Liver (tissue), 2 donors: ENCODE data around the gene IL32.

Experiments used
- REST ChIP-seq: IDR thresholded peaks from 2 replicates; pipeline ENCODE4 v1.6.1; 2016; ENCODE audit warnings: antibody characterized with exemption, mild to moderate bottlenecking
- TF ChIP-seq, protein P1 (sequence below): fragments of 150-350 bp; IDR thresholded peaks from 2 replicates; pipeline ENCODE4 v1.5.1; 2017; ENCODE audit warnings: improper control_type of control experiment, low read depth, low read length; ENCODE audit not compliant: missing input control
- donor health status: healthy.

DNA sequence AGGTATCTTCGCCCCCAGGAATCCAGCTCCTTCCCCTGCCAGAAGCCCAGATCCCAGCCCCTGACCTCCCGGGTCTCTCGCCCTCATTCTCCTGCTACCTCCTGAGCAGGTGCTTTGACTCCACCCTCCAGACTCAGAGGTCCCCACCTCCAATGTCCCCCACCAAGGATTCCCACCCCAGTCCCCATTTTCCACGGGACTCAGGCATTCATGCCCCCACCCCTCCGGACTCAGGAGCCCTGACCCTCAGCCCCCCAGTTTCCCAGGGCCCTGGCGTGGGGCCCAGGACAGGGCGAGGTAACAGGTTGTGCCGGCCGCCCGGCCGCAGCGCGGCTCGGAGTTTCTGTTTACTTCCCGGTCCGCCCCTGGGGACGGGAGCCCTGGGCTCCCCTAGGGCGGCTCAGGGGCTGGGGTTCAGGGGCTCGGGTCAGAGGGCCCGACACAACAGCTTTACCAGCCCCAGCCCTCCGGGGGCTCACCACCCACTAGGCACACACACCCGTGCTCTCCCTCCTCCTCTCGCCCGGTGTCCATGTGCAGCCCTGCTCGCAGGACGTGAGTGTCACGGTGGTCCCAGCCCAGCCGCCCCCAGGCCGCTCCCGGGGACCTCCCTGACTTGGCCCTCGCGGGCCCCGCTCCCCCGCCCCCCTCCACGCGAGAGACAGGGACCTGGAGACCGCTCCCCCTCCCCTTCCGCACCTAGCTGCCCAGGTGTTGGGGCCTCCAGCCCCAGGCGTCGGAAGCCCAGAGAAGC, 29.3 kb upstream of the IL32 start:
- TF ChIP-seq, protein P1, sequence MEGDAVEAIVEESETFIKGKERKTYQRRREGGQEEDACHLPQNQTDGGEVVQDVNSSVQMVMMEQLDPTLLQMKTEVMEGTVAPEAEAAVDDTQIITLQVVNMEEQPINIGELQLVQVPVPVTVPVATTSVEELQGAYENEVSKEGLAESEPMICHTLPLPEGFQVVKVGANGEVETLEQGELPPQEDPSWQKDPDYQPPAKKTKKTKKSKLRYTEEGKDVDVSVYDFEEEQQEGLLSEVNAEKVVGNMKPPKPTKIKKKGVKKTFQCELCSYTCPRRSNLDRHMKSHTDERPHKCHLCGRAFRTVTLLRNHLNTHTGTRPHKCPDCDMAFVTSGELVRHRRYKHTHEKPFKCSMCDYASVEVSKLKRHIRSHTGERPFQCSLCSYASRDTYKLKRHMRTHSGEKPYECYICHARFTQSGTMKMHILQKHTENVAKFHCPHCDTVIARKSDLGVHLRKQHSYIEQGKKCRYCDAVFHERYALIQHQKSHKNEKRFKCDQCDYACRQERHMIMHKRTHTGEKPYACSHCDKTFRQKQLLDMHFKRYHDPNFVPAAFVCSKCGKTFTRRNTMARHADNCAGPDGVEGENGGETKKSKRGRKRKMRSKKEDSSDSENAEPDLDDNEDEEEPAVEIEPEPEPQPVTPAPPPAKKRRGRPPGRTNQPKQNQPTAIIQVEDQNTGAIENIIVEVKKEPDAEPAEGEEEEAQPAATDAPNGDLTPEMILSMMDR: no peak
- no peak for TF ChIP-seq REST
